LNCAP (cell line): ENCODE data around the gene VWC2.

Experiments used
- CTCF ChIP-seq: fragments of 450-650 bp; IDR thresholded peaks from 2 replicates; pipeline ENCODE4 v1.5.1; 2017; ENCODE audit warnings: mild to moderate bottlenecking

VWC2 gene

GRCh38 chr7:49802600-49802999 is 29.2 kb downstream of the VWC2 start:
- TF ChIP-seq CTCF: no peak

GRCh38 chr7:49803812-49804211 is 30.4 kb downstream of the VWC2 start:
- TF ChIP-seq CTCF: no peak

- TF ChIP-seq CTCF: no peak
These were observed 32.1 kb downstream of the VWC2 start for GRCh38 chr7:49805371-49806007.

GRCh38 chr7:49812534-49812933 is 39.1 kb downstream of the VWC2 start:
- no peak for TF ChIP-seq CTCF

GRCh38 chr7:49817279-49817678 is 43.8 kb downstream of the VWC2 start:
- TF ChIP-seq CTCF: no peak

- TF ChIP-seq CTCF: no peak
These were observed 47.7 kb downstream of the VWC2 start for GRCh38 chr7:49821181-49821580.

- TF ChIP-seq CTCF: no peak
These were observed 49.4 kb downstream of the VWC2 start for GRCh38 chr7:49822856-49823255.

- TF ChIP-seq CTCF: no peak
These were observed 50.1 kb downstream of the VWC2 start for GRCh38 chr7:49823566-49823965.
